NOMO-1 (cell line): ENCODE measurements around the gene PCF11.
"Not testable (repeated sequence)": the region's sequence is repeated elsewhere in the genome, so short reads cannot be mapped to it uniquely, and the experiment has no call there.

Experiments used
- DNase-seq, 2 experiments: peaks; one replicate each; lab custom pipeline; 2025; ENCODE audit not compliant: unreplicated experiment in 2 of 2; lab: John Stamatoyannopoulos, UW

PCF11 gene

GRCh38 chr11:83156996-83157593 lies at the start of gene PCF11:
PCF11 (plus strand) TSS chr11:83157131; CDS start chr11:83157440, 309 bp downstream.
- no peak for DNase-seq

- DNase-seq: no peak
These were observed 44.0 kb upstream of the PCF11 start for GRCh38 chr11:83112886-83113285.

GRCh38 chr11:83115026-83115425 lies 41.9 kb upstream of the PCF11 start:
- no peak for DNase-seq

- DNase-seq: no peak
These were observed 41.4 kb upstream of the PCF11 start for GRCh38 chr11:83115551-83115950.

- peak in 1 of 2 experiments; percentile 19 for DNase-seq
These were observed 40.8 kb upstream of the PCF11 start for GRCh38 chr11:83116015-83116641.

- no peak for DNase-seq
These were observed 38.1 kb upstream of the PCF11 start for GRCh38 chr11:83118814-83119213.

- DNase-seq: no peak
These were observed 37.7 kb upstream of the PCF11 start for GRCh38 chr11:83119216-83119615.

GRCh38 chr11:83120327-83120726 lies 36.6 kb upstream of the PCF11 start:
- DNase-seq: no peak

GRCh38 chr11:83122050-83122449 lies 34.9 kb upstream of the PCF11 start:
- peak in 1 of 2 experiments; percentile 33 for DNase-seq

GRCh38 chr11:83122766-83123165 lies 34.2 kb upstream of the PCF11 start:
- DNase-seq: no peak

- DNase-seq: no peak
These were observed 32.1 kb upstream of the PCF11 start for GRCh38 chr11:83124636-83125424.

GRCh38 chr11:83125577-83125976 lies 31.4 kb upstream of the PCF11 start:
- DNase-seq: no peak

GRCh38 chr11:83127310-83127637 lies 29.7 kb upstream of the PCF11 start:
- no peak for DNase-seq

GRCh38 chr11:83132191-83132590 lies 24.7 kb upstream of the PCF11 start:
- DNase-seq: no peak

- not testable (repeated sequence) for DNase-seq
These were observed 23.7 kb upstream of the PCF11 start for GRCh38 chr11:83133266-83133665.

GRCh38 chr11:83139310-83139709 lies 17.6 kb upstream of the PCF11 start:
- no peak for DNase-seq

GRCh38 chr11:83140691-83141455 lies 16.1 kb upstream of the PCF11 start:
- peak; percentile 30 to 43 for DNase-seq

GRCh38 chr11:83147895-83148294 lies 9.0 kb upstream of the PCF11 start:
- no peak for DNase-seq

- DNase-seq: no peak
These were observed 6.5 kb upstream of the PCF11 start for GRCh38 chr11:83150450-83150849.

- no peak for DNase-seq
These were observed 5.5 kb upstream of the PCF11 start for GRCh38 chr11:83151274-83151977.

GRCh38 chr11:83152264-83152663 lies 4.7 kb upstream of the PCF11 start:
- DNase-seq: no peak
